Measurements from ENCODE around the gene FSCN2.

The FSCN2 gene

GRCh38 chr17:81532490-81533287 lies 4.5 kb downstream of the FSCN2 start:
- no peak overlapping the region for H3K9ac ChIP-seq (ENCODE audit: low read length)
- no peak overlapping the region for H3K27ac ChIP-seq (ENCODE audit: low read length)
- DNase-seq: no peak
- H3K4me1 ChIP-seq (ENCODE audit: low read length): 0 out of 2 replicates have a peak, but pooled peaks cover 6% of the 10 kb centered on the region
- peaks cover under 1% of the 10 kb centered on the region; the same call in 1 of the 2 replicates for H3K27me3 ChIP-seq (replicated peaks; ENCODE audit: insufficient read depth, low read length)
- H3K4me3 ChIP-seq (ENCODE audit: low read length): no peak overlapping the region
- H3K9me3 ChIP-seq (replicated peaks; ENCODE audit: insufficient read depth, low read length): no peaks in the 10 kb centered on the region
- H2AFZ ChIP-seq (ENCODE audit: low read length): no peak overlapping the region
- TF ChIP-seq EZH2phosphoT487 (IDR thresholded peaks at IDR 0.05; ENCODE audit: low read length) (no peak), EZH2 (optimal IDR thresholded peaks at IDR 0.05; ENCODE audit: low read depth, low read length) (no peak)
- no peaks in the 10 kb centered on the region for H3F3A ChIP-seq (ENCODE audit: insufficient read depth, low read length)
- no peaks in the 10 kb centered on the region for H3K9me2 ChIP-seq (replicated peaks; ENCODE audit: insufficient read depth, low read length)
- no peaks in the 10 kb centered on the region for H3K79me2 ChIP-seq (ENCODE audit: low read length)
- no peaks in the 10 kb centered on the region for H3K36me3 ChIP-seq (replicated peaks; ENCODE audit: insufficient read depth, low read length)
- H4K20me1 ChIP-seq (ENCODE audit: insufficient read depth, low read length): no peaks in the 10 kb centered on the region
- H3K4me2 ChIP-seq (ENCODE audit: low read depth, low read length): no peak overlapping the region

GRCh38 chr17:81533339-81534141 lies 5.4 kb downstream of the FSCN2 start:
- no peak for DNase-seq
- no peak overlapping the region for H3K4me3 ChIP-seq (ENCODE audit: low read length)
- H3K27me3 ChIP-seq (replicated peaks; ENCODE audit: insufficient read depth, low read length): no peaks in the 10 kb centered on the region
- H4K20me1 ChIP-seq (ENCODE audit: insufficient read depth, low read length): no peaks in the 10 kb centered on the region
- no peak overlapping the region for H3K27ac ChIP-seq (ENCODE audit: low read length)
- no peaks in the 10 kb centered on the region for H3K9me3 ChIP-seq (replicated peaks; ENCODE audit: insufficient read depth, low read length)
- no peak overlapping the region for H3K4me2 ChIP-seq (ENCODE audit: low read depth, low read length)
- no peak for TF ChIP-seq CTCF (IDR thresholded peaks at IDR 0.05; ENCODE audit: low read length)
- TF ChIP-seq EZH2 (optimal IDR thresholded peaks at IDR 0.05; ENCODE audit: low read depth, low read length): no peak
- TF ChIP-seq EZH2phosphoT487 (IDR thresholded peaks at IDR 0.05; ENCODE audit: low read length): no peak
- 0 out of 2 replicates have a peak, but pooled peaks cover 6% of the 10 kb centered on the region for H3K4me1 ChIP-seq (ENCODE audit: low read length)
- H3F3A ChIP-seq (ENCODE audit: insufficient read depth, low read length): no peaks in the 10 kb centered on the region
- H3K9ac ChIP-seq (ENCODE audit: low read length): no peak overlapping the region
- no peaks in the 10 kb centered on the region for H3K79me2 ChIP-seq (ENCODE audit: low read length)
- H2AFZ ChIP-seq (ENCODE audit: low read length): no peak overlapping the region
- no peaks in the 10 kb centered on the region for H3K9me2 ChIP-seq (replicated peaks; ENCODE audit: insufficient read depth, low read length)
- no peaks in the 10 kb centered on the region for H3K36me3 ChIP-seq (replicated peaks; ENCODE audit: insufficient read depth, low read length)

- no peak for TF ChIP-seq EZH2 (optimal IDR thresholded peaks at IDR 0.05; ENCODE audit: low read depth, low read length)
- no peak for TF ChIP-seq EZH2phosphoT487 (IDR thresholded peaks at IDR 0.05; ENCODE audit: low read length)
- TF ChIP-seq CTCF (IDR thresholded peaks at IDR 0.05; ENCODE audit: low read length): no peak
- no peaks in the 10 kb centered on the region for H3K9me3 ChIP-seq (replicated peaks; ENCODE audit: insufficient read depth, low read length)
- H3F3A ChIP-seq (ENCODE audit: insufficient read depth, low read length): no peaks in the 10 kb centered on the region
- H3K79me2 ChIP-seq (ENCODE audit: low read length): no peaks in the 10 kb centered on the region
- H3K9ac ChIP-seq (ENCODE audit: low read length): no peak overlapping the region
- H3K4me3 ChIP-seq (ENCODE audit: low read length): no peak overlapping the region
- H3K4me2 ChIP-seq (ENCODE audit: low read depth, low read length): no peak overlapping the region
- no peaks in the 10 kb centered on the region for H3K27me3 ChIP-seq (replicated peaks; ENCODE audit: insufficient read depth, low read length)
- H3K36me3 ChIP-seq (replicated peaks; ENCODE audit: insufficient read depth, low read length): no peaks in the 10 kb centered on the region
- H2AFZ ChIP-seq (ENCODE audit: low read length): no peak overlapping the region
- no peaks in the 10 kb centered on the region for H3K9me2 ChIP-seq (replicated peaks; ENCODE audit: insufficient read depth, low read length)
- H3K4me1 ChIP-seq (ENCODE audit: low read length): 0 out of 2 replicates have a peak, but pooled peaks cover 6% of the 10 kb centered on the region
- DNase-seq: no peak
- no peaks in the 10 kb centered on the region for H4K20me1 ChIP-seq (ENCODE audit: insufficient read depth, low read length)
- H3K27ac ChIP-seq (ENCODE audit: low read length): no peak overlapping the region
Observed at GRCh38 chr17:81534157-81535006, 6.2 kb downstream of the FSCN2 start.

Measured in MM.1S (cell line).